HepG2 (cell line): Measurements from ENCODE around the gene PLCB1.

Source experiments
- IKZF4 ChIP-seq: sonication (generic); formaldehyde crosslinking; IDR thresholded peaks from 2 replicates; pipeline ENCODE4 v1.5.1; 2020; ENCODE audit warnings: borderline replicate concordance, mild to moderate bottlenecking, low read depth, missing genetic modification reagents; ENCODE audit errors: not compliant biosample characterization
- POLR2AphosphoS2 ChIP-seq: IDR thresholded peaks from 2 replicates; pipeline ENCODE4 v1.6.1; 2011; ENCODE audit warnings: low read depth, low read length, improper control_type of control experiment
- POLR2AphosphoS5 ChIP-seq: IDR thresholded peaks from 2 replicates; pipeline ENCODE4 v1.6.1; 2012; ENCODE audit warnings: low read depth, low read length
- TF ChIP-seq, protein P1 (sequence below): IDR thresholded peaks from 2 replicates; pipeline ENCODE4 v1.6.1; 2016; ENCODE audit warnings: low read depth, missing genetic modification reagents, missing compliant biosample characterization

DNA sequence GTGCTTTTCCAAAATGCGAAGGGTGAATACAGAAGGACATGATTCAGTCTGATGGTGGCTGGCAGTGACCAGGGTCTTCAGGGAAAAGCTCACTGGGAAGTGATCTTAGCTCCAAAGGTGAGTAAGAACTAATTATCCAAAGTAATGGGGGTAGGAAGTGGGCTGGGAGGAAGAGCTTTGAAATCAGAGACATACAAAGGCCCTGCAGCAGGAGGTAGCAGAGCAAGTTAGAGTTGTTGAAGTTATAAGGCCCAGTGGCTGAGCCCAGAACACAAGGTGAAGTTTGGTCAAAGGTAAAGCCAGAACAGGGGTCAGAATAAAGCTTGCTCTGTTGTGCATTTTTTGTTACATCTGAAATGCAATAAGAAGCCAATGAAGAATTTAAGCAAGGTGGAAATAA, 81.2 kb downstream of the PLCB1 start:
- TF ChIP-seq, protein P1, sequence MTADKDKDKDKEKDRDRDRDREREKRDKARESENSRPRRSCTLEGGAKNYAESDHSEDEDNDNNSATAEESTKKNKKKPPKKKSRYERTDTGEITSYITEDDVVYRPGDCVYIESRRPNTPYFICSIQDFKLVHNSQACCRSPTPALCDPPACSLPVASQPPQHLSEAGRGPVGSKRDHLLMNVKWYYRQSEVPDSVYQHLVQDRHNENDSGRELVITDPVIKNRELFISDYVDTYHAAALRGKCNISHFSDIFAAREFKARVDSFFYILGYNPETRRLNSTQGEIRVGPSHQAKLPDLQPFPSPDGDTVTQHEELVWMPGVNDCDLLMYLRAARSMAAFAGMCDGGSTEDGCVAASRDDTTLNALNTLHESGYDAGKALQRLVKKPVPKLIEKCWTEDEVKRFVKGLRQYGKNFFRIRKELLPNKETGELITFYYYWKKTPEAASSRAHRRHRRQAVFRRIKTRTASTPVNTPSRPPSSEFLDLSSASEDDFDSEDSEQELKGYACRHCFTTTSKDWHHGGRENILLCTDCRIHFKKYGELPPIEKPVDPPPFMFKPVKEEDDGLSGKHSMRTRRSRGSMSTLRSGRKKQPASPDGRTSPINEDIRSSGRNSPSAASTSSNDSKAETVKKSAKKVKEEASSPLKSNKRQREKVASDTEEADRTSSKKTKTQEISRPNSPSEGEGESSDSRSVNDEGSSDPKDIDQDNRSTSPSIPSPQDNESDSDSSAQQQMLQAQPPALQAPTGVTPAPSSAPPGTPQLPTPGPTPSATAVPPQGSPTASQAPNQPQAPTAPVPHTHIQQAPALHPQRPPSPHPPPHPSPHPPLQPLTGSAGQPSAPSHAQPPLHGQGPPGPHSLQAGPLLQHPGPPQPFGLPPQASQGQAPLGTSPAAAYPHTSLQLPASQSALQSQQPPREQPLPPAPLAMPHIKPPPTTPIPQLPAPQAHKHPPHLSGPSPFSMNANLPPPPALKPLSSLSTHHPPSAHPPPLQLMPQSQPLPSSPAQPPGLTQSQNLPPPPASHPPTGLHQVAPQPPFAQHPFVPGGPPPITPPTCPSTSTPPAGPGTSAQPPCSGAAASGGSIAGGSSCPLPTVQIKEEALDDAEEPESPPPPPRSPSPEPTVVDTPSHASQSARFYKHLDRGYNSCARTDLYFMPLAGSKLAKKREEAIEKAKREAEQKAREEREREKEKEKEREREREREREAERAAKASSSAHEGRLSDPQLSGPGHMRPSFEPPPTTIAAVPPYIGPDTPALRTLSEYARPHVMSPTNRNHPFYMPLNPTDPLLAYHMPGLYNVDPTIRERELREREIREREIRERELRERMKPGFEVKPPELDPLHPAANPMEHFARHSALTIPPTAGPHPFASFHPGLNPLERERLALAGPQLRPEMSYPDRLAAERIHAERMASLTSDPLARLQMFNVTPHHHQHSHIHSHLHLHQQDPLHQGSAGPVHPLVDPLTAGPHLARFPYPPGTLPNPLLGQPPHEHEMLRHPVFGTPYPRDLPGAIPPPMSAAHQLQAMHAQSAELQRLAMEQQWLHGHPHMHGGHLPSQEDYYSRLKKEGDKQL (CRISPR knock-in tag): no peak
- TF ChIP-seq POLR2AphosphoS2: no peak
- no peak for TF ChIP-seq POLR2AphosphoS5
- TF ChIP-seq IKZF4 (CRISPR knock-in tag): no peak
